Rectal smooth muscle tissue (tissue), 1 donor: Measurements from ENCODE around the gene TNFRSF1B.

Source experiments
- H3K27ac ChIP-seq: one replicate; pipeline ENCODE4 v1.7.0; 2013; ENCODE audit warnings: low read depth, low read length, inconsistent platforms
- H3K27me3 ChIP-seq: one replicate; pipeline ENCODE4 v1.7.0; 2013; ENCODE audit warnings: low read length; ENCODE audit not compliant: control insufficient read depth, insufficient read depth
- H3K36me3 ChIP-seq: one replicate; pipeline ENCODE4 v1.7.0; 2013; ENCODE audit warnings: low read length; ENCODE audit not compliant: control insufficient read depth, insufficient read depth
- H3K4me1 ChIP-seq: one replicate; pipeline ENCODE4 v1.7.0; 2013; ENCODE audit warnings: low read length; ENCODE audit not compliant: control insufficient read depth, insufficient read depth
- H3K4me3 ChIP-seq: one replicate; pipeline ENCODE4 v1.7.0; 2013; ENCODE audit warnings: low read length
- H3K9ac ChIP-seq: one replicate; pipeline ENCODE4 v1.7.0; 2013; ENCODE audit warnings: low read length

The TNFRSF1B gene

GRCh38 chr1:12244078-12244477, 77.3 kb downstream of the TNFRSF1B start:
- Histone ChIP-seq H3K27ac (no peak overlapping the region), H3K36me3 (peaks cover 25% of the 10 kb centered on the region), H3K4me1 (no peaks in the 10 kb centered on the region), H3K9ac (no peak overlapping the region), H3K4me3 (no peak overlapping the region), H3K27me3 (no peaks in the 10 kb centered on the region)

GRCh38 chr1:12244585-12244984, 77.8 kb downstream of the TNFRSF1B start:
- Histone ChIP-seq H3K27ac (no peak overlapping the region), H3K36me3 (peaks cover 27% of the 10 kb centered on the region), H3K9ac (no peak overlapping the region), H3K4me1 (no peaks in the 10 kb centered on the region), H3K27me3 (no peaks in the 10 kb centered on the region), H3K4me3 (no peak overlapping the region)

GRCh38 chr1:12245116-12245515, 78.3 kb downstream of the TNFRSF1B start:
- peaks cover 25% of the 10 kb centered on the region for H3K36me3 ChIP-seq
- H3K4me1 ChIP-seq, result no peaks in the 10 kb centered on the region
- H3K27ac ChIP-seq, result no peak overlapping the region

GRCh38 chr1:12245733-12246132, 78.9 kb downstream of the TNFRSF1B start:
- Histone ChIP-seq H3K4me3 (no peak overlapping the region), H3K36me3 (peaks cover 25% of the 10 kb centered on the region), H3K9ac (no peak overlapping the region), H3K4me1 (no peaks in the 10 kb centered on the region), H3K27me3 (no peaks in the 10 kb centered on the region), H3K27ac (no peak overlapping the region)

More at GRCh38 chr1:12245116-12245515, 78.3 kb downstream of the TNFRSF1B start:
- H3K9ac ChIP-seq, result no peak overlapping the region
- H3K27me3 ChIP-seq, result no peaks in the 10 kb centered on the region
- H3K4me3 ChIP-seq, result no peak overlapping the region

- Histone ChIP-seq H3K36me3 (peaks cover 32% of the 10 kb centered on the region), H3K4me1 (no peaks in the 10 kb centered on the region), H3K9ac (no peak overlapping the region), H3K27me3 (no peaks in the 10 kb centered on the region), H3K4me3 (no peak overlapping the region), H3K27ac (no peak overlapping the region)
These were observed 79.8 kb downstream of the TNFRSF1B start for GRCh38 chr1:12246584-12246983.

- Histone ChIP-seq H3K27ac (no peak overlapping the region), H3K36me3 (peaks cover 38% of the 10 kb centered on the region), H3K4me1 (no peaks in the 10 kb centered on the region), H3K27me3 (no peaks in the 10 kb centered on the region), H3K4me3 (no peak overlapping the region), H3K9ac (no peak overlapping the region)
These were observed 82.4 kb downstream of the TNFRSF1B start for GRCh38 chr1:12249181-12249580.

GRCh38 chr1:12249748-12250147, 83.0 kb downstream of the TNFRSF1B start:
- H3K4me3 ChIP-seq, result no peak overlapping the region
- no peaks in the 10 kb centered on the region for H3K4me1 ChIP-seq
- no peak overlapping the region for H3K27ac ChIP-seq
- no peak overlapping the region for H3K9ac ChIP-seq
- H3K27me3 ChIP-seq, result no peaks in the 10 kb centered on the region
- peaks cover 32% of the 10 kb centered on the region for H3K36me3 ChIP-seq

- Histone ChIP-seq H3K27ac (no peak overlapping the region), H3K27me3 (no peaks in the 10 kb centered on the region), H3K9ac (no peak overlapping the region), H3K4me1 (no peaks in the 10 kb centered on the region), H3K36me3 (peaks cover 30% of the 10 kb centered on the region), H3K4me3 (no peak overlapping the region)
These were observed 84.7 kb downstream of the TNFRSF1B start for GRCh38 chr1:12251442-12251841.

- Histone ChIP-seq H3K36me3 (peaks cover 49% of the 10 kb centered on the region), H3K27me3 (no peaks in the 10 kb centered on the region), H3K9ac (no peak overlapping the region), H3K4me3 (no peak overlapping the region), H3K4me1 (no peaks in the 10 kb centered on the region), H3K27ac (no peak overlapping the region)
These were observed 89.1 kb downstream of the TNFRSF1B start for GRCh38 chr1:12255913-12256312.

GRCh38 chr1:12258272-12258671, 91.5 kb downstream of the TNFRSF1B start:
- Histone ChIP-seq H3K27me3 (no peaks in the 10 kb centered on the region), H3K36me3 (peaks cover 50% of the 10 kb centered on the region), H3K4me3 (no peak overlapping the region), H3K27ac (no peak overlapping the region), H3K9ac (no peak overlapping the region), H3K4me1 (no peaks in the 10 kb centered on the region)
